Epithelial cell of esophagus (primary cell): Measurements from ENCODE around the gene STAC2.
"Not testable (repeated sequence)": the region's sequence is repeated elsewhere in the genome, so short reads cannot be mapped to it uniquely, and the experiment has no call there.

ENCODE experiments used
- DNase-seq: peaks from one replicate; pipeline ENCODE4 v3.0.0; 2010; ENCODE audit warnings: low read depth
- H3K4me3 ChIP-seq: 2 replicates; pipeline ENCODE4 v1.5.1; 2011; ENCODE audit warnings: mild to moderate bottlenecking, low read length, control low read depth
- CTCF ChIP-seq: IDR thresholded peaks from 2 replicates; pipeline ENCODE4 v1.5.1; 2011; ENCODE audit warnings: low read depth, mild to moderate bottlenecking, low read length, control low read depth, inconsistent platforms; ENCODE audit not compliant: insufficient read depth; ENCODE audit errors: missing control alignments

Gene STAC2

GRCh38 chr17:39170109-39170508 lies 55.6 kb downstream of the STAC2 start:
- no peak for DNase-seq

GRCh38 chr17:39169518-39169917 lies 56.2 kb downstream of the STAC2 start:
- H3K4me3 ChIP-seq: no peak overlapping the region
- no peak for DNase-seq
- TF ChIP-seq CTCF: no peak

More at GRCh38 chr17:39170109-39170508, 55.6 kb downstream of the STAC2 start:
- TF ChIP-seq CTCF: no peak
- no peak overlapping the region for H3K4me3 ChIP-seq

- H3K4me3 ChIP-seq: no peak overlapping the region
- no peak for TF ChIP-seq CTCF
- no peak for DNase-seq
Measured at GRCh38 chr17:39169101-39169500, 56.6 kb downstream of the STAC2 start.

GRCh38 chr17:39168503-39168902 lies 57.2 kb downstream of the STAC2 start:
- DNase-seq: not testable (repeated sequence)

GRCh38 chr17:39167476-39167875 lies 58.3 kb downstream of the STAC2 start:
- no peak for TF ChIP-seq CTCF
- no peak overlapping the region for H3K4me3 ChIP-seq
- DNase-seq: no peak

More at GRCh38 chr17:39168503-39168902, 57.2 kb downstream of the STAC2 start:
- not testable (repeated sequence) for H3K4me3 ChIP-seq

- peak; percentile 42 for DNase-seq
- no peak for TF ChIP-seq CTCF
- no peak overlapping the region for H3K4me3 ChIP-seq
Measured at GRCh38 chr17:39166437-39167335, 59.1 kb downstream of the STAC2 start.

- H3K4me3 ChIP-seq: peak within 1 kb of the TSS; percentile 0
- no peak for TF ChIP-seq CTCF
- DNase-seq: no peak
Measured at GRCh38 chr17:39165841-39166349, 59.9 kb downstream of the STAC2 start, which contains the start of gene ARL5C. Gene ARL5C, minus strand, starts transcription at chr17:39166161. Its CDS starts 401 bp downstream, at chr17:39165760.
